Neural cell (in vitro differentiated cells): ENCODE measurements around the gene TUBB. TPM values are rescaled to one million over a fixed set of nuclear protein-coding genes. Genes with fewer than 3 reads are reported as not detected.
"Not testable (repeated sequence)": the region's sequence is repeated elsewhere in the genome, so short reads cannot be mapped to it uniquely, and the experiment has no call there.

ENCODE experiments used
- H2AFZ ChIP-seq: fragments of 200-600, 300-800 bp; sonication (generic), shearing (Covaris generic); 2 replicates; pipeline ENCODE4 v1.6.0; 2014; ENCODE audit warnings: low read depth, mild to moderate bottlenecking, antibody characterized with exemption, low read length, moderate library complexity
- H3F3A ChIP-seq: fragments of 200-600 bp; shearing (Covaris generic); 2 replicates; pipeline ENCODE4 v1.6.1; 2016; ENCODE audit warnings: mild to moderate bottlenecking, moderate library complexity, mixed read lengths, antibody characterized with exemption, low read length; ENCODE audit not compliant: insufficient read depth, poor library complexity, severe bottlenecking
- H3K27ac ChIP-seq: fragments of 200-600, 300-800 bp; sonication (generic), shearing (Covaris generic); 2 replicates; pipeline ENCODE4 v1.5.1; 2014; ENCODE audit warnings: mild to moderate bottlenecking, low read length, moderate library complexity
- H3K27me3 ChIP-seq: fragments of 300-800, 200-600 bp; sonication (generic), shearing (Covaris generic); 2 replicates; pipeline ENCODE4 v1.6.0; 2014; ENCODE audit warnings: mild to moderate bottlenecking, low read depth, low read length, moderate library complexity; ENCODE audit not compliant: insufficient read depth
- H3K36me3 ChIP-seq: fragments of 300-800, 200-600 bp; sonication (generic), shearing (Covaris generic); 2 replicates; pipeline ENCODE4 v1.5.1; 2014; ENCODE audit warnings: mild to moderate bottlenecking, antibody characterized with exemption, low read length, moderate library complexity; ENCODE audit not compliant: insufficient read depth
- H3K4me2 ChIP-seq: fragments of 300-800, 200-600 bp; sonication (generic), shearing (Covaris generic); 2 replicates; pipeline ENCODE4 v1.6.0; 2014; ENCODE audit warnings: mild to moderate bottlenecking, low read length
- H3K4me3 ChIP-seq: fragments of 300-800, 200-600 bp; sonication (generic), shearing (Covaris generic); 2 replicates; pipeline ENCODE4 v1.5.1; 2014; ENCODE audit warnings: mild to moderate bottlenecking, low read length, moderate library complexity
- H3K79me2 ChIP-seq: fragments of 200-600 bp; shearing (Covaris generic); replicated peaks from 2 replicates; pipeline ENCODE4 v1.6.0; 2014; ENCODE audit warnings: mild to moderate bottlenecking, low read length, moderate library complexity; ENCODE audit not compliant: insufficient read depth
- H3K9ac ChIP-seq: fragments of 300-800, 200-600 bp; sonication (generic), shearing (Covaris generic); 2 replicates; pipeline ENCODE4 v1.6.1; 2016; ENCODE audit warnings: mild to moderate bottlenecking, low read length, mixed read lengths
- H3K9me2 ChIP-seq: fragments of 200-600 bp; shearing (Covaris generic); 2 replicates; pipeline ENCODE4 v1.6.1; 2016; ENCODE audit warnings: mild to moderate bottlenecking, low read length, mixed read lengths; ENCODE audit not compliant: insufficient read depth
- H3K9me3 ChIP-seq: fragments of 200-600, 300-800 bp; sonication (generic), shearing (Covaris generic); 2 replicates; pipeline ENCODE4 v1.6.1; 2016; ENCODE audit warnings: mild to moderate bottlenecking, mixed run types, low read length, moderate library complexity, mixed read lengths
- H4K20me1 ChIP-seq: fragments of 200-600 bp; shearing (Covaris generic); 2 replicates; pipeline ENCODE4 v1.6.1; 2016; ENCODE audit warnings: mild to moderate bottlenecking, mixed run types; ENCODE audit not compliant: insufficient read depth
- EP300 ChIP-seq: fragments of 450-650 bp; conservative IDR thresholded peaks from 2 replicates; pipeline ENCODE4 v1.6.1; 2014; ENCODE audit warnings: antibody characterized with exemption, mild to moderate bottlenecking, moderate library complexity; ENCODE audit not compliant: poor library complexity, severe bottlenecking
- TAF1 ChIP-seq: IDR thresholded peaks from 2 replicates; pipeline ENCODE4 v1.6.1; 2012; ENCODE audit warnings: low read depth
- polyA plus RNA-seq: library from polyadenylated mRNA; depleted of rRNA; stranded (reverse); fragments of >200 nt; gene quantifications from 2 replicates; pipeline ENCODE4 v1.2.3, GENCODE V29; 2014
- TF ChIP-seq, protein P1 (sequence below): fragments of 450-650 bp; IDR thresholded peaks from 2 replicates; pipeline ENCODE4 v1.5.1; 2014; ENCODE audit warnings: antibody characterized with exemption, mild to moderate bottlenecking, moderate library complexity; ENCODE audit not compliant: poor library complexity, severe bottlenecking
- TF ChIP-seq, protein P2 (sequence below): IDR thresholded peaks from 2 replicates; pipeline ENCODE4 v1.6.1; 2012; ENCODE audit warnings: borderline replicate concordance

The TUBB gene
- polyA plus RNA-seq, 1 donor from 2014 or later = 711 TPM

DNA sequence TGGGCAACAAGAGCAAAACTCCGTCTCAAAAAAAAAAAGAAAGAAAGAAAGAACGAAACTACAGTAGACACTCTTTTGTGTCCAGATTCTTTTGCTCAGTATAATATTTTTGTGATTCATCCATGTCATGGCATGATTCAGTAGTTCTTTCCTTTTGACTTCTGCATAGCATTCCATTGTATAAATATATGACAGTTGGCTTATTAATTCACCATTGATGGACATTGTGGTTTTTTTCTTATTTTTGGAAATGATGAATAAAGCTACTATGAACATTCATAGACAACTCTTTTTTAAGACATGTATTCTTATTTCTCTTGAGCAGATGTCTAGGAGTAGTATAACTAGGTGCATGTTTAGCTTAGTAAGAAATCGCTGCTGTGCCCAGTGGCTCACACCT lies 34.5 kb downstream of the TUBB start:
- Histone ChIP-seq H3K4me2 (no peak overlapping the region), H3K4me3 (no peak overlapping the region), H3K79me2 (no peaks in the 10 kb centered on the region), H3K36me3 (no peaks in the 10 kb centered on the region), H3K27ac (no peak overlapping the region), H3K9ac (no peak overlapping the region), H2AFZ (no peak overlapping the region), H3K27me3 (no peaks in the 10 kb centered on the region), H3F3A (no peaks in the 10 kb centered on the region), H3K9me3 (no peaks in the 10 kb centered on the region), H4K20me1 (no peaks in the 10 kb centered on the region), H3K9me2 (no peaks in the 10 kb centered on the region)
- TF ChIP-seq, protein P1, sequence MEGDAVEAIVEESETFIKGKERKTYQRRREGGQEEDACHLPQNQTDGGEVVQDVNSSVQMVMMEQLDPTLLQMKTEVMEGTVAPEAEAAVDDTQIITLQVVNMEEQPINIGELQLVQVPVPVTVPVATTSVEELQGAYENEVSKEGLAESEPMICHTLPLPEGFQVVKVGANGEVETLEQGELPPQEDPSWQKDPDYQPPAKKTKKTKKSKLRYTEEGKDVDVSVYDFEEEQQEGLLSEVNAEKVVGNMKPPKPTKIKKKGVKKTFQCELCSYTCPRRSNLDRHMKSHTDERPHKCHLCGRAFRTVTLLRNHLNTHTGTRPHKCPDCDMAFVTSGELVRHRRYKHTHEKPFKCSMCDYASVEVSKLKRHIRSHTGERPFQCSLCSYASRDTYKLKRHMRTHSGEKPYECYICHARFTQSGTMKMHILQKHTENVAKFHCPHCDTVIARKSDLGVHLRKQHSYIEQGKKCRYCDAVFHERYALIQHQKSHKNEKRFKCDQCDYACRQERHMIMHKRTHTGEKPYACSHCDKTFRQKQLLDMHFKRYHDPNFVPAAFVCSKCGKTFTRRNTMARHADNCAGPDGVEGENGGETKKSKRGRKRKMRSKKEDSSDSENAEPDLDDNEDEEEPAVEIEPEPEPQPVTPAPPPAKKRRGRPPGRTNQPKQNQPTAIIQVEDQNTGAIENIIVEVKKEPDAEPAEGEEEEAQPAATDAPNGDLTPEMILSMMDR = no peak
- TF ChIP-seq, protein P2, sequence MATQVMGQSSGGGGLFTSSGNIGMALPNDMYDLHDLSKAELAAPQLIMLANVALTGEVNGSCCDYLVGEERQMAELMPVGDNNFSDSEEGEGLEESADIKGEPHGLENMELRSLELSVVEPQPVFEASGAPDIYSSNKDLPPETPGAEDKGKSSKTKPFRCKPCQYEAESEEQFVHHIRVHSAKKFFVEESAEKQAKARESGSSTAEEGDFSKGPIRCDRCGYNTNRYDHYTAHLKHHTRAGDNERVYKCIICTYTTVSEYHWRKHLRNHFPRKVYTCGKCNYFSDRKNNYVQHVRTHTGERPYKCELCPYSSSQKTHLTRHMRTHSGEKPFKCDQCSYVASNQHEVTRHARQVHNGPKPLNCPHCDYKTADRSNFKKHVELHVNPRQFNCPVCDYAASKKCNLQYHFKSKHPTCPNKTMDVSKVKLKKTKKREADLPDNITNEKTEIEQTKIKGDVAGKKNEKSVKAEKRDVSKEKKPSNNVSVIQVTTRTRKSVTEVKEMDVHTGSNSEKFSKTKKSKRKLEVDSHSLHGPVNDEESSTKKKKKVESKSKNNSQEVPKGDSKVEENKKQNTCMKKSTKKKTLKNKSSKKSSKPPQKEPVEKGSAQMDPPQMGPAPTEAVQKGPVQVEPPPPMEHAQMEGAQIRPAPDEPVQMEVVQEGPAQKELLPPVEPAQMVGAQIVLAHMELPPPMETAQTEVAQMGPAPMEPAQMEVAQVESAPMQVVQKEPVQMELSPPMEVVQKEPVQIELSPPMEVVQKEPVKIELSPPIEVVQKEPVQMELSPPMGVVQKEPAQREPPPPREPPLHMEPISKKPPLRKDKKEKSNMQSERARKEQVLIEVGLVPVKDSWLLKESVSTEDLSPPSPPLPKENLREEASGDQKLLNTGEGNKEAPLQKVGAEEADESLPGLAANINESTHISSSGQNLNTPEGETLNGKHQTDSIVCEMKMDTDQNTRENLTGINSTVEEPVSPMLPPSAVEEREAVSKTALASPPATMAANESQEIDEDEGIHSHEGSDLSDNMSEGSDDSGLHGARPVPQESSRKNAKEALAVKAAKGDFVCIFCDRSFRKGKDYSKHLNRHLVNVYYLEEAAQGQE = no peak

DNA sequence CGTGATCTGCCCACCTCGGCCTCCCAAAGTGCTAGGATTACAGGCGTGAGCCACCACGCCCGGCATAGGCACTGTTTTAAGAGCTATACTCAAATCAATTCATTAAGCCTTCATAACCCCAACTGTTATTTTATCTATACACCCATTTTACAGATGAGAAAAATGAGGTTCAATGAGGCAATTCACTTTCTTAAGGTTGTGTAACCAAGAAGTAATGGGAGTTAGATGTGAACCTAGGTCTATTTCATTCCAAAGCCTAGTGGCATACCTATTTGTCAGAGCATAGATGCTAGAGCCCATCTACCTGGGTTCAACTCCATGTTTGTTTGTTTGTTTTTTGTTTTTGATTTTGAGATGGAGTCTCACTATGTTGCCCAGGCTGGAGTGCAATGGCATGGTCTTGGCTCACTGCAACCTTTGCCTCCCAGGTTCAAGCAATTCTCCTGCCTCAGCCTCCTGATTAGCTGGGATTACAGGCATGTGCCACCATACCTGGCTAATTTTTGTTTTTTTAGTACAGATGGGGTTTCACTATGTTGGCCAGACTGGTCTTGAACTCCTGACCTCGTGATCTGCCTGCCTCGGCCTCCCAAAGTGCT lies 36.4 kb downstream of the TUBB start:
- not testable (repeated sequence) for H3K27ac ChIP-seq, H3K4me3 ChIP-seq, H3F3A ChIP-seq, H3K4me2 ChIP-seq, H2AFZ ChIP-seq, H3K9ac ChIP-seq, H4K20me1 ChIP-seq, H3K36me3 ChIP-seq, H3K79me2 ChIP-seq, H3K9me3 ChIP-seq, H3K27me3 ChIP-seq, H3K9me2 ChIP-seq

DNA sequence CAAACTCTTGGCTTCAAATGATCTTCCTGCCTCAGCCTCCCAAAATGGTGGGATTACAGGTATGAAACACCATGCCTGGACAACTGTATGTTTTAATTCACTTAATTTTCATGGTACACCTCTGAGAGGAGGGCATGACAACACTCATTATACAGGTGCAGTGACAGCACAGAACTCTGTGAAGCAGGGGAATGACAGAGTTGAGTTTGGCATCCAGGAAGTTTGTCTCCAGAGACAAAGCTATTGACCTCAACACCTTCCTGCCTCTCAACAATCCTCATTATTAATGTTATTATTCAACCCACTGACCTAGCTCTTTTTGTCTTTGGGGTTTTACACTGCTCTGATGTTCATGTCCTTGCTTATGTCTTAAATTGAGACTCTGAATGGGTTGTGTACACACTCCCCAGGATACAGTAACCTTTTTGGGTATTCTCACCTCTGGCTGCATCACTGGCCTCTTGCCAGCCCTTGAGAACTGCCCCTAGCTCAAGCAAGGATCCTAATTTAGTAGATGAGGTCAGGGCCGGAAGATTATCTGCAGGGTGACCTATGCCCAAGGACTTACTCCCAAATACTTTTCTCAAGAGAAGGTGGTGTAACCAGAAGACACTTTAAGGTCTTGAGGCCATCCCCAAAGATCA lies 37.2 kb downstream of the TUBB start:
- no peaks in the 10 kb centered on the region for H3K27me3 ChIP-seq
- no peak for TF ChIP-seq EP300
- TF ChIP-seq TAF1 = no peak

More for the DNA sequence above, 37.2 kb downstream of the TUBB start:
- no peaks in the 10 kb centered on the region for H3K9me2 ChIP-seq
- no peaks in the 10 kb centered on the region for H3K79me2 ChIP-seq
- no peaks in the 10 kb centered on the region for H3F3A ChIP-seq
- no peak overlapping the region for H3K9ac ChIP-seq
- H3K4me3 ChIP-seq = no peak overlapping the region
- H3K9me3 ChIP-seq = no peaks in the 10 kb centered on the region
- H3K36me3 ChIP-seq = no peaks in the 10 kb centered on the region
- no peaks in the 10 kb centered on the region for H4K20me1 ChIP-seq
- no peak overlapping the region for H2AFZ ChIP-seq
- no peak overlapping the region for H3K27ac ChIP-seq
- no peak overlapping the region for H3K4me2 ChIP-seq
